ENCODE measurements around the gene SERTAD2.

The SERTAD2 gene

GRCh38 chr2:64607381-64608304, 46.1 kb downstream of the SERTAD2 start:
- DNase-seq, result no peak

GRCh38 chr2:64606479-64607363, 47.0 kb downstream of the SERTAD2 start:
- DNase-seq, result no peak

- DNase-seq, result no peak
Observed at GRCh38 chr2:64605991-64606478, 47.7 kb downstream of the SERTAD2 start.

GRCh38 chr2:64605026-64605471, 48.7 kb downstream of the SERTAD2 start:
- no peak for DNase-seq

- DNase-seq, result no peak
Observed at GRCh38 chr2:64604155-64604554, 49.6 kb downstream of the SERTAD2 start.

GRCh38 chr2:64602436-64602835, 51.3 kb downstream of the SERTAD2 start:
- DNase-seq, result no peak

- no peak for DNase-seq
Observed at GRCh38 chr2:64601785-64602391, 51.8 kb downstream of the SERTAD2 start.

- DNase-seq, result no peak
Observed at GRCh38 chr2:64601034-64601754, 52.5 kb downstream of the SERTAD2 start.

GRCh38 chr2:64599469-64599868, 54.2 kb downstream of the SERTAD2 start:
- peak; percentile 20 for DNase-seq

- no peak for DNase-seq
Observed at GRCh38 chr2:64598226-64598625, 55.5 kb downstream of the SERTAD2 start.

GRCh38 chr2:64595397-64596176, 58.1 kb downstream of the SERTAD2 start:
- DNase-seq, result no peak

GRCh38 chr2:64594226-64594989, 59.3 kb downstream of the SERTAD2 start:
- DNase-seq, result no peak

- no peak for DNase-seq
Observed at GRCh38 chr2:64593035-64593655, 60.6 kb downstream of the SERTAD2 start.

- no peak for DNase-seq
Observed at GRCh38 chr2:64591188-64591587, 62.5 kb downstream of the SERTAD2 start.

GRCh38 chr2:64587561-64587960, 66.2 kb downstream of the SERTAD2 start:
- no peak for DNase-seq

GRCh38 chr2:64586883-64587481, 66.7 kb downstream of the SERTAD2 start:
- peak; percentile 8 for DNase-seq

GRCh38 chr2:64586054-64586453, 67.7 kb downstream of the SERTAD2 start:
- DNase-seq, result no peak

GRCh38 chr2:64582774-64583340, 70.9 kb downstream of the SERTAD2 start:
- DNase-seq, result peak; percentile 40

- no peak for DNase-seq
Observed at GRCh38 chr2:64581777-64582539, 71.8 kb downstream of the SERTAD2 start.

Measured in NCI-H1092 treated with DMSO at 0.1 percent for 48 hours (cell line).